ENCODE data around the gene HES1. TPM values are rescaled to one million over a fixed set of nuclear protein-coding genes. Genes with fewer than 3 reads are reported as not detected.

Gene HES1
- polyA plus RNA-seq, 1 donor from 2014 or later, result 0.25 TPM

- Histone ChIP-seq H4K20me1 (ENCODE audit: insufficient read depth) (no peaks in the 10 kb centered on the region), H3K79me2 (replicated peaks; ENCODE audit: insufficient read depth, low read length) (no peaks in the 10 kb centered on the region), H3K36me3 (ENCODE audit: insufficient read depth, low read length) (no peaks in the 10 kb centered on the region), H3K27me3 (ENCODE audit: insufficient read depth, low read depth, low read length) (no peaks in the 10 kb centered on the region), H3K9ac (ENCODE audit: low read length) (no peak overlapping the region), H2AFZ (ENCODE audit: low read depth, low read length) (no peak overlapping the region), H3F3A (ENCODE audit: insufficient read depth, low read length, poor library complexity, severe bottlenecking) (no peaks in the 10 kb centered on the region), H3K9me2 (ENCODE audit: insufficient read depth, low read length) (no peaks in the 10 kb centered on the region), H3K4me2 (ENCODE audit: low read length) (no peak overlapping the region), H3K27ac (ENCODE audit: low read length) (no peak overlapping the region), H3K4me3 (ENCODE audit: low read length) (no peak overlapping the region), H3K9me3 (ENCODE audit: low read length) (no peaks in the 10 kb centered on the region)
- no peak for TF ChIP-seq MXI1 (conservative IDR thresholded peaks at IDR 0.05; ENCODE audit: poor library complexity, severe bottlenecking)
- no peak for TF ChIP-seq REST (IDR thresholded peaks at IDR 0.05; ENCODE audit: borderline replicate concordance)
- TF ChIP-seq TAF1 (IDR thresholded peaks at IDR 0.05; ENCODE audit: low read depth), result no peak
- TF ChIP-seq RAD21 (conservative IDR thresholded peaks at IDR 0.05), result no peak
- no peak for TF ChIP-seq SMC3 (conservative IDR thresholded peaks at IDR 0.05; ENCODE audit: poor library complexity)
- no peak for TF ChIP-seq POLR2AphosphoS5 (IDR thresholded peaks at IDR 0.05)
- no peak for TF ChIP-seq CTCF (IDR thresholded peaks at IDR 0.05; ENCODE audit: poor library complexity, severe bottlenecking)
- TF ChIP-seq EP300 (conservative IDR thresholded peaks at IDR 0.05; ENCODE audit: poor library complexity, severe bottlenecking), result no peak
- no peak for TF ChIP-seq EZH2 (IDR thresholded peaks at IDR 0.05; ENCODE audit: borderline replicate concordance, insufficient read depth, low read length, poor library complexity, severe bottlenecking)
Measured at GRCh38 chr3:194147679-194148078, 11.7 kb downstream of the HES1 start.

GRCh38 chr3:194148383-194148782, 12.4 kb downstream of the HES1 start:
- no peak overlapping the region for H3K4me2 ChIP-seq (ENCODE audit: low read length)
- H3K9ac ChIP-seq (ENCODE audit: low read length), result no peak overlapping the region
- no peaks in the 10 kb centered on the region for H3F3A ChIP-seq (ENCODE audit: insufficient read depth, low read length, poor library complexity, severe bottlenecking)
- no peak overlapping the region for H3K4me3 ChIP-seq (ENCODE audit: low read length)
- no peaks in the 10 kb centered on the region for H3K9me3 ChIP-seq (ENCODE audit: low read length)
- no peaks in the 10 kb centered on the region for H3K9me2 ChIP-seq (ENCODE audit: insufficient read depth, low read length)
- no peaks in the 10 kb centered on the region for H3K79me2 ChIP-seq (replicated peaks; ENCODE audit: insufficient read depth, low read length)
- no peaks in the 10 kb centered on the region for H3K27me3 ChIP-seq (ENCODE audit: insufficient read depth, low read depth, low read length)
- no peak overlapping the region for H2AFZ ChIP-seq (ENCODE audit: low read depth, low read length)
- no peaks in the 10 kb centered on the region for H3K36me3 ChIP-seq (ENCODE audit: insufficient read depth, low read length)
- H3K27ac ChIP-seq (ENCODE audit: low read length), result no peak overlapping the region
- no peaks in the 10 kb centered on the region for H4K20me1 ChIP-seq (ENCODE audit: insufficient read depth)
- TF ChIP-seq POLR2AphosphoS5 (IDR thresholded peaks at IDR 0.05), result no peak
- TF ChIP-seq REST (IDR thresholded peaks at IDR 0.05; ENCODE audit: borderline replicate concordance), result no peak
- TF ChIP-seq EP300 (conservative IDR thresholded peaks at IDR 0.05; ENCODE audit: poor library complexity, severe bottlenecking), result no peak
- no peak for TF ChIP-seq RAD21 (conservative IDR thresholded peaks at IDR 0.05)
- TF ChIP-seq MXI1 (conservative IDR thresholded peaks at IDR 0.05; ENCODE audit: poor library complexity, severe bottlenecking), result no peak
- TF ChIP-seq EZH2 (IDR thresholded peaks at IDR 0.05; ENCODE audit: borderline replicate concordance, insufficient read depth, low read length, poor library complexity, severe bottlenecking), result no peak
- TF ChIP-seq TAF1 (IDR thresholded peaks at IDR 0.05; ENCODE audit: low read depth), result no peak
- no peak for TF ChIP-seq CTCF (IDR thresholded peaks at IDR 0.05; ENCODE audit: poor library complexity, severe bottlenecking)
- TF ChIP-seq SMC3 (conservative IDR thresholded peaks at IDR 0.05; ENCODE audit: poor library complexity), result no peak

Measured in neural cell (in vitro differentiated cells).